ENCODE results near the gene SPNS3. TPM values are rescaled to one million over a fixed set of nuclear protein-coding genes. Genes with fewer than 3 reads are reported as not detected.

Gene SPNS3
- total and polyA plus RNA-seq, 2 of the 4 experiments (the other 2 are of a cell fraction), result 0.18 TPM; not detected in 1

GRCh38 chr17:4474093-4474492, 40.4 kb downstream of the SPNS3 start:
- Histone ChIP-seq H3K14ac (replicated peaks; ENCODE audit: low read depth, low read length) (no peak overlapping the region), H3K79me1 (ENCODE audit: low read depth in 1 of 2, low read length in 2 of 2) (no peaks in the 10 kb centered on the region), H4K91ac (ENCODE audit: insufficient read depth, low read depth, low read length) (no peak overlapping the region), H3K9me1 (ENCODE audit: insufficient read depth, low read length) (no peaks in the 10 kb centered on the region), H3K27me3 (ENCODE audit: control insufficient read depth, insufficient read depth, low read length) (peaks cover 28% of the 10 kb centered on the region), H3K9me3 (ENCODE audit: control insufficient read depth, insufficient read depth, low read length) (no peaks in the 10 kb centered on the region), H2BK120ac (ENCODE audit: low read depth, low read length) (no peak overlapping the region), H4K20me1 (ENCODE audit: insufficient read depth, low read length) (no peaks in the 10 kb centered on the region; the same call in 1 of the 2 replicates), H3K4ac (ENCODE audit: low read depth, low read length) (no peak overlapping the region), H3K23ac (ENCODE audit: low read depth, low read length) (no peak overlapping the region), H2BK20ac (ENCODE audit: low read depth, low read length) (no peak overlapping the region), H4K5ac (ENCODE audit: low read depth, low read length) (no peak overlapping the region), H2AFZ (replicated peaks; ENCODE audit: low read length, poor library complexity) (no peak overlapping the region), H2BK5ac (ENCODE audit: low read depth, low read length, poor library complexity, severe bottlenecking) (no peak overlapping the region), H3K4me1 (ENCODE audit: control insufficient read depth, insufficient read depth, low read length) (no peaks in the 10 kb centered on the region), H2AK9ac (replicated peaks; ENCODE audit: low read depth, low read length, poor library complexity) (no peak overlapping the region), H3K4me3 (ENCODE audit: insufficient read depth, low read depth, low read length) (no peak overlapping the region), H3K4me2 (ENCODE audit: low read depth, low read length) (no peak overlapping the region), H3K9ac (ENCODE audit: low read depth, low read length) (no peak overlapping the region), H3K36me3 (ENCODE audit: control insufficient read depth, insufficient read depth, low read length) (no peaks in the 10 kb centered on the region), H4K8ac (ENCODE audit: low read depth in 2 of 2, low read length in 2 of 2) (no peak overlapping the region), H3K27ac (ENCODE audit: insufficient read depth, low read length) (no peak overlapping the region), H2AK5ac (ENCODE audit: low read depth, low read length) (no peak overlapping the region), H3K18ac (ENCODE audit: low read depth, low read length) (no peak overlapping the region), H3K56ac (ENCODE audit: extremely low read depth, insufficient read depth, low read length) (no peak overlapping the region), H2BK15ac (ENCODE audit: low read depth, low read length) (no peak overlapping the region)
- ChIA-PET CTCF (interaction anchor here (0.7 kb wide), 1 partner anchor 126 kb away, joined by 3 read pairs; no protein-coding TSS in a partner anchor), POLR2A (ENCODE audit: unreplicated experiment) (no interaction called here)
- DNase-seq (no peak), ATAC-seq (ENCODE audit: low read depth) (no peak)
- in situ Hi-C loops (cut with MboI; ENCODE audit: low sequenced_read_pairs), result no loop called here
- BruUV-seq (replicated peaks), result no TSS peak
- WGBS, 2 experiments (ENCODE audit: extremely low coverage in 2 of 2, insufficient read length in 1 of 2), result 79% methylated on average over 9 of the region's 13 CpGs; no CpG with 5 or more reads in 1 of the 2 experiments
- dilution Hi-C loops (cut with HindIII; ENCODE audit: low sequenced_read_pairs, unreplicated experiment), result no loop called here
- TF ChIP-seq NFE2L2 (IDR thresholded peaks at IDR 0.05; ENCODE audit: low read depth, low read length), result no peak
- no peak for TF ChIP-seq MXI1 (IDR thresholded peaks at IDR 0.05; ENCODE audit: borderline replicate concordance, low read depth, low read length)
- no peak for TF ChIP-seq RAD21 (IDR thresholded peaks at IDR 0.05; ENCODE audit: low read length)
- TF ChIP-seq RFX5 (IDR thresholded peaks at IDR 0.05; ENCODE audit: low read depth, low read length), result no peak
- no peak for TF ChIP-seq SMC3 (IDR thresholded peaks at IDR 0.05; ENCODE audit: low read depth, low read length)
- TF ChIP-seq POLR2A (IDR thresholded peaks at IDR 0.05; ENCODE audit: low read depth, low read length), result no peak
- no peak for TF ChIP-seq MAZ (IDR thresholded peaks at IDR 0.05; ENCODE audit: borderline replicate concordance, low read depth, low read length)
- no peak for TF ChIP-seq CEBPB (IDR thresholded peaks at IDR 0.05; ENCODE audit: low read depth, low read length)
- no peak for TF ChIP-seq MAFK (IDR thresholded peaks at IDR 0.05; ENCODE audit: low read depth, low read length)
- TF ChIP-seq RCOR1 (IDR thresholded peaks at IDR 0.05; ENCODE audit: insufficient replicate concordance, low read length), result no peak
- no peak for TF ChIP-seq CTCF (conservative IDR thresholded peaks at IDR 0.05; ENCODE audit: low read depth, low read length)
- no peak for TF ChIP-seq CHD1 (IDR thresholded peaks at IDR 0.05; ENCODE audit: low read depth, low read length)
- no peak for TF ChIP-seq BHLHE40 (IDR thresholded peaks at IDR 0.05; ENCODE audit: low read depth, low read length)
- intact Hi-C loops (cut with micrococcal nuclease), result no loop called here

Data from IMR-90 (cell line).